GM12891 (cell line): ENCODE data around the gene BMPR1A.
"Not testable (repeated sequence)": the region's sequence is repeated elsewhere in the genome, so short reads cannot be mapped to it uniquely, and the experiment has no call there.

ENCODE experiments used
- DNase-seq: peaks from one replicate; pipeline ENCODE4 v3.0.0; 2011; ENCODE audit warnings: low spot score; ENCODE audit not compliant: insufficient read length
- FAIRE-seq: peaks from 2 replicates; lab custom pipeline; 2011; peaks lifted over from hg19 to GRCh38; lab: Jason Lieb, UNC
- PAX5 ChIP-seq: IDR thresholded peaks from 2 replicates; pipeline ENCODE4 v1.6.1; 2011; ENCODE audit warnings: low read length, moderate library complexity, mild to moderate bottlenecking; ENCODE audit not compliant: insufficient read depth, severe bottlenecking
- POLR2A ChIP-seq: IDR thresholded peaks from 2 replicates; pipeline ENCODE4 v1.6.1; 2011; ENCODE audit warnings: low read depth, low read length, control low read depth
- POLR2AphosphoS5 ChIP-seq: IDR thresholded peaks from 2 replicates; pipeline ENCODE4 v1.6.1; 2011; ENCODE audit warnings: low read depth, low read length, control low read depth
- POU2F2 ChIP-seq: IDR thresholded peaks from 2 replicates; pipeline ENCODE4 v1.6.1; 2011; ENCODE audit warnings: low read depth, mild to moderate bottlenecking, control low read depth, low read length, moderate library complexity
- SPI1 ChIP-seq: IDR thresholded peaks from 2 replicates; pipeline ENCODE4 v1.6.1; 2011; ENCODE audit warnings: low read depth, low read length, control low read depth
- TAF1 ChIP-seq: IDR thresholded peaks from 2 replicates; pipeline ENCODE4 v1.6.1; 2011; ENCODE audit warnings: low read depth, low read length, control low read depth

The BMPR1A gene

DNA sequence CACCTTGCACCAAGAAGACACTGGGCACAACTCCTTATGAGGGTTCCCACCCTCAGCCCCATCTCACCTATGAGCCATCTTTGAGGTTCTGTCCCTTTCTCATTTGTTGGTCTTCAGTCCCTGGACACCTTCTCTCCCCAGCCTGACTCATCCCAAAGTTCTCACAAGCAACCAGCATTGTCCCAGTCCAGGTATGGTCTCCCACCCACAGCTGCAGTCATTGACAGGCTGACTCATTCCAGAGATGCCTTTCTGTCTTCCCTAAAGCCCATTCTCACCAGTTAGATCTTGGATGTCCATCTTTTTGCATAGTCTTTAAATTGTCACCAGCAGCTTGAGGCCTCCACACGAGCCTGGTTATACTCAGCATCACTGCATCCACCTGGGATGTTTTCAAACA, 26.7 kb upstream of the BMPR1A start:
- TF ChIP-seq TAF1 (no peak), POU2F2 (no peak), SPI1 (no peak), PAX5 (no peak), POLR2AphosphoS5 (no peak), POLR2A (no peak)
- FAIRE-seq: no peak
- no peak for DNase-seq

DNA sequence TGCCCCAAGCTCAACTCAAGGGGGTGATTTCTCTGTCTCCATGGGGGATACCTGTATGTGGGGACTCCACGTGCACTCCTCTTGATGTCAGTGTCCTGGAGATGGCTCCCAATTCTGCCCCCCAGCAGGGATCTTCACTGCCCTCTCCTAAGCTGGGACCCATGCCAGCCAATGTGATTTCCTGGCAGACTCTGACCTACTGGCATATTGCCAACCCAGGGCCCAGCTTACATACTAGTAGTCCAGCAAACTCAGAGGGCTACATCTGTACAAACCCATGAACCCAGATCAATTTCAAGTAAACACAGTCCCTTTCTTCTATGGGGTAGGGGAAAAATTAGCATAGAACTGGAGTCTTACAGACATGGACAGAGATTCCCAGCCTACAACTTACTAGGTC, 26.2 kb upstream of the BMPR1A start:
- TF ChIP-seq POLR2AphosphoS5 (no peak), POU2F2 (no peak), SPI1 (no peak), POLR2A (no peak), PAX5 (no peak), TAF1 (no peak)
- DNase-seq (no peak), FAIRE-seq (no peak)

DNA sequence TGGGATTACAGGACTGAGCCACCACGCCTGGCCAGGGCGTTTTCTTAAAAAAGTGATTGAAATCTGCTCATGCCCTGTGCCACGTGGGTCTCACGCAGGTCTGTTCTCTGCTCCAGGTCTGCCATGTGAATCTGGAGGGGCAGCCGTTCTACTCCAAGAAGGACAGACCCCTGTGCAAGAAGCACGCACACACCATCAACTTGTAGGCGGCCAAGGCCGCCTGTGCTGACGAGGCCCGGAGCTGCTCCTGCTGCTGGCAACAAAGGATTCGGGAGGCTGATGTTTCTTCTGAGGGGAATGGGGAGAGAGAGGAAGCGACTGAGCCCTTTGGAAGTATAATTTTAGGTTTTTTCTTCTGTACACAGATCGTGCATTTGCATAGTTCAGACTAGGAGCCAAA, 23.6 kb upstream of the BMPR1A start:
- FAIRE-seq (no peak), DNase-seq (no peak)
- TF ChIP-seq POLR2AphosphoS5: no peak
- no peak for TF ChIP-seq SPI1
- no peak for TF ChIP-seq PAX5
- no peak for TF ChIP-seq POLR2A
- no peak for TF ChIP-seq TAF1
- TF ChIP-seq POU2F2: no peak

DNA sequence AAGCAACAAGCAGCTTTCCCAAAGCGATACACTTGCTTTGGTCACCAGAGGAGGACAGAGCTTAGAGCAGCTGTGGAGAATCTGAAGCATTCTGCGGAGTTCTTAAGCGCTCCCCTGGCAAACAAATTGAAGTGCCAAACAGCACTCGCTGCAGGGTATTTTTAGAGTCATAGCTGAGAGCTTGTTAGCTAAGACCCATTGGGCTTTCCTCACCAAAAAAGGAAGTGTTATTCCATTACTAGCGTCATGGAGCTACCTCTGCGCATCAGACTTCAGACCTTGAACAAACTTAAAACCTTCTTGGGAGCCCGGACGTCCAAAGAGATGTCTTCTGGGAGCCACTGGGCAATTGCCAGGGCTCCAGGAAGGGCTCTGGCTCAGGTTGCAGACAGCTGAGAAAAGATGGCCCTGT, 23.2 kb upstream of the BMPR1A start:
- TF ChIP-seq TAF1 (no peak), PAX5 (no peak), SPI1 (no peak), POU2F2 (no peak), POLR2A (no peak), POLR2AphosphoS5 (no peak)
- FAIRE-seq (no peak), DNase-seq (no peak)

DNA sequence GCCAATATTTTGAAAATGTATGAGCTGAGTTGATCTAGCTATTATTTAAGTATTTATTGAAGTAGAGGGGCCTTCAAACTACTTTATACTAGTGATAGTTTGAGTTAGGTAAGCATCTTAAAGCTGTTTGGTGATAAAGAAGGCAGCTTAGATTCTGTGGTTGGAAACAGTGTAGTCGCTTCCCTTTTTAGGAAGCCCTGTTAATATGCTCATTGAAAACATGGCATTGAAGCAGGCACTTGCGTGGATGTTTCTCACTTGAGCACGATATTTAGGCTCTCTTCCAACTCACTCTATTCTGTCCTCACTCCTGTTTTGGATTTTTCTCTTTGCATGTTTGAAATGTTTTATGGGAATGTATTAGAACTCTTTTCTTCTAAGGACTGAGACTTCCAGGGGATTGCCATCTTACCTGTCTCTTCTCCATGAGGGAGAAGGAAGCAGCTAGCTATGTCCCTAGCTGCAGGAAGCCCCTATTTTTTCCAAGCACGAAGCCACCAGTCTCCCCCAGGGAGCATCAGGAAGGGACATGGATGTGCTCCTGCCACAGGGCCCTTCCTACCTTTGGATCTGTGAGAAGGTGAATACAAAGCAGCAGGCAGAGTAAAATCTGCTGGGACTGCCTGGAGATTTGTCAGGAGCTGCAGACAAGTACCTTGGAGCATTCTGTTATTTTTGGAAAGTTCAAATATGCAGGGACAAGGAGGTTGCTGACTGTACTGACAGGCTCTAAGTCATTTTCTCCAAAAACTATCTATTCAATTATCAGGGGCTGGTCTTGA, 22.0 kb upstream of the BMPR1A start:
- DNase-seq (no peak), FAIRE-seq (peak; percentile 33)
- TF ChIP-seq TAF1: no peak
- peak; percentile 84 for TF ChIP-seq SPI1

DNA sequence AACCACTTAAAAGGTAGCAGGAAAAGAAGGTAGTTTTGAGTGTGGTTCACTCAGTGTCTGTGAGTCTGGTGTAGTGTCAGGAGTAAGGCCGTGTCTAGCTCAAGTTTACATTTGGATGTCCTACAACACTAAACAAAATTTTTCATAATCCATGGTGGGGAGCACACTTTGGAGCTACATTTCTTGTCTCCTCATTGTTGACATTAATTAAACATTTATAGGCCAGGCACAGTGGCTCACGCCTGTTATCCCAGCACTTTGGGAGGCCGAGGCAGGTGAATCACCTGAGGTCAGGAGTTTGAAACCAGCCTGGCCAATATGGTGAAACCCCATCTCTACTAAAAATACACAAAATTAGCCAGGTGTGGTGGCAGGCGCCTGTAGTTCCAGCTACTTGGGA, 21.1 kb upstream of the BMPR1A start:
- FAIRE-seq, DNase-seq: not testable (repeated sequence)

DNA sequence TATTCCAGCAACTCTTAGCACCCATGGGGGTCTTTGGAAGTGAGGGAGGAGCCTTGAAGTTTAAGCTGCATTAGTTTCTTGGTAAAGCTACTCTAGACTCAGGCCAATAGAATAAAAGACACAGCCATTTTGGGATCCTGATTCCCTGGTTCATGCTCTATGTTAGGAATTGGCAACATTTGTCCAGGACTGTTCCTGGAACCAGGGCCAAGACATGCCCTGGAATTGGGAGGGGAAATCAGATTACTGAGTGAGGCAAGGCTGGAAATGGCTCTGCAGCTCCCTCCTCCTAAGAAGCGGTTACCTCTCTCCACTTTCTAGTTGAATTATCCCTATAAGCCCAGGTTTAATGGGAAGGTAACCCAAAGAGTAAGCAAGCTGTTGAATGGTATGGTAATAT, 14.2 kb upstream of the BMPR1A start:
- DNase-seq: no peak
- FAIRE-seq: no peak
- TF ChIP-seq POLR2AphosphoS5 (no peak), SPI1 (no peak), TAF1 (no peak), POU2F2 (no peak), POLR2A (no peak), PAX5 (no peak)

DNA sequence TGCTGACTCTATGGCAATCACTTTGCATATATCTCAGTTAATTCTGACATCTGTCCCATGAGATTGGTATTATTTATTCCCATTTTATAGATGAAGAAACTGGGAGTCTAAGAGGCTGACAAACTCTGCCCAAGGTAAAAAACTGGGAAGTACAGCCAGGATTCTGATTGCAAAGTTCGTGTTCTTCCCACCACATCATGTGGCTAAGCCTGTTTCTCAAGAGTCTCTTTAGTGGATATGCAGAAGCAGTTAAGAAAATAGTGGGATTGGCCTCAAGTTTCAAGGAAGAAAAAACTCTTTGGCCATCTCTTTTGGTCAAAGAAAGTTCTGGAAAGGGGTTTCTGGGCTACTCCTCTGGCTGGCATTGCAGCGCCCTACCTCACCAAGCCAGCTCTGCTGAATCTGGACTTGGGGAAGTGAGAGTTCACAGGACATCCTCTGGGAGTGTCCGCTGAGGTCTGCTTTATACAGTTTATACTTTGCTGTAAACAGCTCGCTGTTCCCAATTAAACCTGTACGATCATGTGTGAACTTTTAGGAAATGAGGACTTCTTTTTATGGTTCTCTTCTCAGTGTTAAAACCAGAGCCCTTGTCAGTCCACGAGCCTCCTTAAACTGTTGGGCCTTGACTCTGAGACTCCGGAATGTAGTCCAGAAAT, 12.2 kb upstream of the BMPR1A start:
- TF ChIP-seq PAX5 (no peak), TAF1 (no peak), POU2F2 (no peak), POLR2A (no peak), SPI1 (no peak), POLR2AphosphoS5 (no peak)
- no peak for DNase-seq
- no peak for FAIRE-seq

DNA sequence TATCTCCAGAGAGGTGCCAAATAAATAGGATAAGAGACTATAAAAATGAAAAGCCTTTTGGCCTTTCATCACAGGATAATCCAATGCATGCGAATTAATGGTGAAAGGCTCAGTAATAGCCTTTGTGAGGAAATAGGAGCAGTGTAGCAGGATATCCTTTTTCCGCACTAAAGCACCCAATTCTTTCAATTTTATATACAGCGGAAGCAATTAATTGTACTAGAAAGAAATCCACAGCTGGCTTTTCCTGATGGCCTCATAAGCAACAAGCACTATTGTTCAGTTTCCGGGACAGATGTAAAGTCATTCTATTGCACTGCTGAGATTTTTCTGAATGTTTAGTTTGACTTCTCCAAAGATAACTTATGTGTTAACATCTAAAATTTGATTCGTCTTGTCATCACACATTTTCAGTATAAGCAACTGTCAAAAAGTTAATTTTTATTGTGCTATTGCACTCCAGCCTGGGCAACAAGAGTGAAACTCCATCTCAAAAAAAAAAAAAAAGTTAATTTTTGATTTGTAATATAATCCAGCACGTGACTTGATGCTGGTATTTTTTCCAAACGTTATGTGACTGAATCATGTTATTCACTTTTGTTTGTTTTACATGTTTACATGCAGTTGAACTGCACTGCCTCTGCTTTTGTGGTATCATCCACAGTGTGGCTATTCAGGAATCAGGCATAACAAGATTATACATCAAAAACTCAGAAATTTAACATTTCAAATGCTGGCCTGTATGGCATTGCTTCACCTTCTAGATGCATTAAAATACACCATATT, 8.4 kb upstream of the BMPR1A start:
- DNase-seq (no peak), FAIRE-seq (no peak)
- no peak for TF ChIP-seq POLR2AphosphoS5
- TF ChIP-seq TAF1: no peak
- TF ChIP-seq SPI1: no peak
- TF ChIP-seq POLR2A: no peak

DNA sequence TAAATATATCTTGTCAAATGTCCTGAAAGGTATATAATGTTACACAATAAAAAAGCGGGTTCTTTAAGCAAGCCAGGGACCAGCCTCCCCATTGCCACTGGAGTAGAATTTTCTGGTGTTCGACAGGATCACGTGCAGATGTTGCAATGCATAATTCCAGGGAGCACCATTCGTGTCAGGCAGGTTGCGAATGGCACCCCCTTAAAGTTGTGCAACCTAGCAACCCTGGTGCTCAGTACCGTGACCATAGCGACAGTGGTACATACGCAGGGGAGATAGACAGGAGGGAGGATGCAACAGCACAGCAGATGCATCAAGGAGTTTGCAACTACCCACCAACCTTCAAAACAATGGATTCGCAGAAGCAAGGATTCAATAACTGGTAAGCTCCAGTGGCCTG, 6.6 kb upstream of the BMPR1A start:
- TF ChIP-seq SPI1 (no peak), POLR2AphosphoS5 (no peak), PAX5 (no peak), POLR2A (no peak), TAF1 (no peak), POU2F2 (no peak)
- DNase-seq (no peak), FAIRE-seq (no peak)
